Fibroblast of the aortic adventitia (primary cell): ENCODE data around the gene PBX1. TPM values are rescaled to one million over a fixed set of nuclear protein-coding genes. Genes with fewer than 3 reads are reported as not detected.
A peak's percentile ranks its signal among the peaks of the same experiment; 100 is the strongest.

Experiments
- DNase-seq: peaks from one replicate; pipeline ENCODE4 v3.0.0-alpha.2; 2010; ENCODE audit warnings: low read depth
- H3K4me3 ChIP-seq: 2 replicates; pipeline ENCODE4 v1.5.1; 2011; ENCODE audit warnings: low read depth, mild to moderate bottlenecking, control low read depth, low read length, moderate library complexity
- total RNA-seq: library from RNA; depleted of rRNA; stranded (reverse); fragments of >200 nt; gene quantifications from 2 replicates; pipeline ENCODE4 v1.2.3, GENCODE V29; 2012; ENCODE audit warnings: low replicate concordance
- TF ChIP-seq, protein P1 (sequence below): IDR thresholded peaks from 2 replicates; pipeline ENCODE4 v1.5.1; 2011; ENCODE audit warnings: mild to moderate bottlenecking, low read length, control low read depth, inconsistent platforms; ENCODE audit not compliant: insufficient read depth

The PBX1 gene
- total RNA-seq, 1 donor: 95.6 TPM

DNA sequence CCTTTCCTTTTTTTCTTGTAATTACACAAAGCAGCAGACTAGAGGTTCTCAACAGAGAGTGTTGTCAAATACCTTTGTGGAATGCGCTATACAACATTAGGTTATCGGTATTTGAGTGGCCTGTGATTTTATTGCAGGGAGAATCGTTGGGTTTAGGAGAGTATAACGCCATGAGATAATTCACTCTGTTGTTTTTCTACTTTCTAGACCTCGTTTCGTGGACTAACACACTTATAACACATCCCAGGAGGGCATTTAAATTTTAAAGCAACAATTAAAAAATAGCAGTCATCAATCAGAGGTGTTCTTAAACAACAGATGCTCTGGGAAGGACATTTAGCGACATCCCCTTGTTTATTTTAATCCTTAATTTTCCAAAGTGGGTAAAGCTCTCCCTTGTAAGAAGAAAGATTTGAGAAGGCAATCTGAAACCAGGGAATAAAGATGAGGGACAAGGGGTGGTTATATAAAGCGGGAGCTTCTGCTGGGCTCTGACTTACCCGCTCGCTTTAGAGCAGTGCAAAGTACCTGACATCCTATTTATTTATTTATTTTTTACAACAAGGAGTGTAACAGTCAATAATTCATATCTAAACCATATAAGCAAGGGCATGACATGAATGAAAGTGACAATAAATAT, 4.9 kb downstream of the PBX1 start:
- TF ChIP-seq, protein P1, sequence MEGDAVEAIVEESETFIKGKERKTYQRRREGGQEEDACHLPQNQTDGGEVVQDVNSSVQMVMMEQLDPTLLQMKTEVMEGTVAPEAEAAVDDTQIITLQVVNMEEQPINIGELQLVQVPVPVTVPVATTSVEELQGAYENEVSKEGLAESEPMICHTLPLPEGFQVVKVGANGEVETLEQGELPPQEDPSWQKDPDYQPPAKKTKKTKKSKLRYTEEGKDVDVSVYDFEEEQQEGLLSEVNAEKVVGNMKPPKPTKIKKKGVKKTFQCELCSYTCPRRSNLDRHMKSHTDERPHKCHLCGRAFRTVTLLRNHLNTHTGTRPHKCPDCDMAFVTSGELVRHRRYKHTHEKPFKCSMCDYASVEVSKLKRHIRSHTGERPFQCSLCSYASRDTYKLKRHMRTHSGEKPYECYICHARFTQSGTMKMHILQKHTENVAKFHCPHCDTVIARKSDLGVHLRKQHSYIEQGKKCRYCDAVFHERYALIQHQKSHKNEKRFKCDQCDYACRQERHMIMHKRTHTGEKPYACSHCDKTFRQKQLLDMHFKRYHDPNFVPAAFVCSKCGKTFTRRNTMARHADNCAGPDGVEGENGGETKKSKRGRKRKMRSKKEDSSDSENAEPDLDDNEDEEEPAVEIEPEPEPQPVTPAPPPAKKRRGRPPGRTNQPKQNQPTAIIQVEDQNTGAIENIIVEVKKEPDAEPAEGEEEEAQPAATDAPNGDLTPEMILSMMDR: no peak
- peak overlapping the region; percentile 81 for H3K4me3 ChIP-seq
- DNase-seq: peak; percentile 53

DNA sequence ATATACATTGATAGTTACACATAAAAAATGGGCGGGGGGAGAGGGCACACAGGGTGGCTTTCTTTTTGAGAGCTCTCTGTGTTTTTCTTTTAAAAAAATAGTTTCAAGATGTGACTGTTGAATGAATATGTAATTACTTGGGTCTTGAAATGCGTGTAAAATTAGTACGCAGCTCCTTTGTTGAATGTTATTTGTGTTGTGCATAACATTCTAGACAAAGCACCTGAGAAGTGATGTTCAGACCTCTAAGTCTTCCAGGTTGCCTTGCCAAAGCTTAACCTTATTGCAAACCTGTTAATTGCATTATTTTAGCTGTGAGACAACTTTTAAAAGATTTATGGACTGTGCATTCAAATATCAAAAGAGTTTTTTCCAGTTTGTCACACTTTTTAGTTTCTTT, 5.4 kb downstream of the PBX1 start:
- no peak for DNase-seq
- peak overlapping the region; percentile 81 for H3K4me3 ChIP-seq
- TF ChIP-seq, protein P1: no peak

DNA sequence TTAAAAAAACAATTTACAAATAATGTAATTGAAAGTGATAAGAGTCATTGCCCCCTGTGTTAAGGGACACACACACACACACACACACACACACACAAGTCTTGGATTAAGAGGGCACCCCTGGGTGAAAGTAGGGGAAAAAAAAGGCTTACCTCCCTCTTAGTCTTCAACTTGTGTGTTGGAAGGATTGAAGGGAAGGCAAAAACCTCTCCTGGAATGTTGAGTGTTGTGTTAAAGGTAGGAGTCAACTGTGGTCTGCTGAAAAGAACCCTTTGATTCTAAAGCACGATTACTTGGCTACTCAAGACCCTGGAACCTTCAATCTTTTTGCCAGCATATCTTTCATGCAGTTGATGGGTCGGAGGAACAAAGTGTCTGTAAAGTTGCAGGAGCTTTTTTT, 6.4 kb downstream of the PBX1 start:
- TF ChIP-seq, protein P1: no peak
- H3K4me3 ChIP-seq: peak overlapping the region; percentile 45
- peak; percentile 60 for DNase-seq

DNA sequence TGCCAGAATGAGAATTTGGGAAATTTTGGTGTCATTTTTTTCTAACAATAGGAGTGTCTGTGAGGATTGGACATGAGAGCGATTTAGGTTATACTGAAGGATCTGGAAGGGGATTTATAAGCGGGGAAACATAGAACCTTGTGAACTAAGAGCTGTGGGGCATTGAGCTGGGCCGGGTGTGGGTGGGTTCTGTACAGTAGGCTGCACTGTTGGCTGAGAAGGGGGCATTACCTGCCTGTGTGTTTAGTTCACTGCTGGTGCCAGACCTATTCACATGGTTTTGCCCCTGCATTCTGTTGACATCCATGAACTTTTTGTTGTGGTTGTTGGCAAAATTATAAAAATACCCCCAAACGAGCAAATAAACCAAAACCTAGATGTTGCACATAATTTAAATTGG, 8.8 kb downstream of the PBX1 start:
- no peak for DNase-seq
- H3K4me3 ChIP-seq: no peak overlapping the region
- TF ChIP-seq, protein P1: no peak

DNA sequence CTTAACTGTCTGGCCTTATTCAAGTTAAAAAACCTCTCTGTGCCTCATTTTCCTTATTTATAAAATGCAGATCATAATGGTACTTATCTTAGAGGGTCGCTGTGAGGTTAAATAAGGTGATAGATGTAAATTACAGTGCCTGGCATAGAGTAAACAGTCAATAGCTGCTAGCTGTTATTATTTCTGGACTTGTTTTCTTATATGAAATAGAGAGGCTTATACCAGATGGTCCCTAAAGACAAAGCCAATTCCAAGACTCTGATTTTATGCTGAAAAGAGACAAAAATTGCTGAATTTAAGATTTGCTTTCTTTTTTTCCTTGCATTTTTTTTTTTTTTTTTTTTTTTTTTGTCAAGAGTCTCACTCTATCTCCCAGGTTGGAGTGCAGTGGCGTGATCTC, 10.3 kb downstream of the PBX1 start:
- no peak for DNase-seq
- TF ChIP-seq, protein P1: no peak
- no peak overlapping the region for H3K4me3 ChIP-seq

DNA sequence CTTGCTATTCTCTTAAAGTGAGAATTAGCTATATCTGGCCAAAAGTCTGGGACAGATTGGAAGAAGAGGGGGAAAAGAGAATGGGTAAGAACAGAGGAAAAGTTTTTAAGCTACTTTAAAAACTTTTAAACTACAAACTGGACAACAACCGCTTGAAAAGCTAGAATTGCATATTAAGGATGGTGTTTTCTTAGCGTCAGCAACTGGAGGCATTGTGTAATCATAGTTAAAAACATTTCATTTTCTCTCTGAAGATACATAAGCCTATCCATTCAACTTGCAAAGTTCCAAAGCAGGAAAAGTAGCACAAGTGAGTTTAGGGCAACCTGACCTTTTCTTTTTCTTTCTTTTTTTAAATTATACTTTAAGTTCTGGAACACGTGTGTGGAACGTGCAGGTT, 10.9 kb downstream of the PBX1 start:
- H3K4me3 ChIP-seq: no peak overlapping the region
- TF ChIP-seq, protein P1: no peak
- peak; percentile 57 for DNase-seq

DNA sequence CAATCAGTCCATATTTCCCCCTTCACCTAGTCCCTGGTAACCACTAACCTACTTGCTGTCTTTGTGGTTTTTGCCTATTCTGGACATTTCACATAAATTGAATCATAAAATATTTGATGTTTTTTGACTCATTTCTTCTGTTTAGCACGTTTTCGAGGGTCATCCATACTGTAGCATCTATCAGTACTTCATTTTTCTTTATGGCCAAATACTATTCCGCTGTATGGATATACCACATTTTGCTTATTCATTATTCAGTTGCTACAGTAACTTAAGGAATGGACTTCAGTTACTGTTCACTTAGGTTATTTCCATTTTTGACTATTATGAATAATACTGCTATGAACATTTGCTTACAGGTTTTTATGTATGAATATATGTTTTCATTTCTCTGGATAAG, 12.3 kb downstream of the PBX1 start:
- DNase-seq: no peak
- TF ChIP-seq, protein P1: no peak
- H3K4me3 ChIP-seq: no peak overlapping the region
